CD14-positive monocyte (primary cell): ENCODE measurements around the gene IL10RB. TPM values are rescaled to one million over a fixed set of nuclear protein-coding genes. Genes with fewer than 3 reads are reported as not detected.
A peak's percentile ranks its signal among the peaks of the same experiment; 100 is the strongest.
"Not testable (repeated sequence)": the region's sequence is repeated elsewhere in the genome, so short reads cannot be mapped to it uniquely, and the experiment has no call there.

Experiments
- DNase-seq, 3 donors: peaks; one replicate each; pipeline ENCODE4 v3.0.0-alpha.2; 2011 to 2022
- H2AFZ ChIP-seq: 2 replicates; pipeline ENCODE4 v1.6.0; 2012; ENCODE audit warnings: mild to moderate bottlenecking, low read depth, low read length, inconsistent platforms; ENCODE audit not compliant: insufficient read depth, poor library complexity, severe bottlenecking
- H3K27ac ChIP-seq, 2 donors: 1 replicate in 1 of 2; 2 replicates in 1 of 2; pipeline ENCODE4 v1.5.1; 2012 to 2013; ENCODE audit warnings: low read length in 2 of 2, control low read depth in 1 of 2, inconsistent platforms in 1 of 2, low read depth in 1 of 2, mild to moderate bottlenecking in 1 of 2
- H3K27me3 ChIP-seq, 2 donors: one replicate each; pipeline versions ENCODE4 v1.6.0 to v1.6.1; 2011 to 2013; ENCODE audit warnings: low read length in 2 of 2; ENCODE audit not compliant: control insufficient read depth in 2 of 2, insufficient read depth in 2 of 2
- H3K36me3 ChIP-seq, 2 donors: replicated peaks in 1 of 2; 1 replicate in 1 of 2; 2 replicates in 1 of 2; pipeline versions ENCODE4 v1.5.1 to v1.6.1; 2012 to 2013; ENCODE audit warnings: low read length in 2 of 2, control low read depth in 1 of 2, inconsistent platforms in 1 of 2, mild to moderate bottlenecking in 1 of 2; ENCODE audit not compliant: insufficient read depth in 2 of 2, control insufficient read depth in 1 of 2
- H3K4me1 ChIP-seq, 2 donors: 1 replicate in 1 of 2; 2 replicates in 1 of 2; pipeline versions ENCODE4 v1.5.1 to v1.6.1; 2012 to 2013; ENCODE audit warnings: low read length in 2 of 2, control low read depth in 1 of 2, inconsistent platforms in 1 of 2, mild to moderate bottlenecking in 1 of 2, moderate library complexity in 1 of 2; ENCODE audit not compliant: insufficient read depth in 2 of 2, control insufficient read depth in 1 of 2
- H3K4me2 ChIP-seq: replicated peaks from 2 replicates; pipeline ENCODE3; 2012; ENCODE audit warnings: low read length, moderate library complexity, mild to moderate bottlenecking; ENCODE audit not compliant: poor library complexity, severe bottlenecking; ENCODE audit errors: extremely low read depth
- H3K4me3 ChIP-seq, 3 experiments: fragments of 200-600 bp in 1 of 3; sonication (generic) in 1 of 3; replicated peaks in 1 of 3; 1 replicate in 2 of 3; 2 replicates in 1 of 3; pipeline ENCODE4 v1.5.1; 2011 to 2013; ENCODE audit warnings: low read length in 3 of 3, mild to moderate bottlenecking in 3 of 3, control low read depth in 2 of 3, low read depth in 2 of 3, inconsistent platforms in 1 of 3, moderate library complexity in 1 of 3
- H3K79me2 ChIP-seq: 2 replicates; pipeline ENCODE4 v1.6.0; 2012; ENCODE audit warnings: mild to moderate bottlenecking, control low read depth, inconsistent platforms, low read length, moderate library complexity; ENCODE audit not compliant: insufficient read depth
- H3K9ac ChIP-seq: 2 replicates; pipeline ENCODE4 v1.6.0; 2017; ENCODE audit warnings: low read length, mild to moderate bottlenecking; ENCODE audit not compliant: insufficient read depth, poor library complexity, severe bottlenecking
- H3K9me3 ChIP-seq, 2 donors: replicated peaks in 1 of 2; 1 replicate in 1 of 2; 2 replicates in 1 of 2; pipeline versions ENCODE4 v1.5.1 to v1.6.1; 2012 to 2013; ENCODE audit warnings: low read length in 2 of 2, control low read depth in 1 of 2; ENCODE audit not compliant: control insufficient read depth in 1 of 2, insufficient read depth in 1 of 2
- H4K20me1 ChIP-seq: 2 replicates; pipeline ENCODE4 v1.6.0; 2012; ENCODE audit warnings: mild to moderate bottlenecking, low read length, control low read depth, moderate library complexity; ENCODE audit not compliant: insufficient read depth
- H3K27ac Mint-ChIP-seq, 7 donors: one replicate each; pipeline ENCODE4 v1.8.0; 2020; ENCODE audit warnings: mild to moderate bottlenecking in 7 of 7, mixed read lengths in 7 of 7, moderate library complexity in 6 of 7, inconsistent platforms in 2 of 7
- H3K27me3 Mint-ChIP-seq, 3 donors: one replicate each; pipeline ENCODE4 v1.8.0; 2021 to 2022; ENCODE audit warnings: low read depth in 3 of 3, mild to moderate bottlenecking in 3 of 3, mixed read lengths in 3 of 3, moderate library complexity in 3 of 3, inconsistent platforms in 1 of 3
- H3K36me3 Mint-ChIP-seq, 2 donors: one replicate each; pipeline ENCODE4 v1.8.0; 2020; ENCODE audit warnings: mixed read lengths in 2 of 2, inconsistent platforms in 1 of 2, mild to moderate bottlenecking in 1 of 2
- H3K4me1 Mint-ChIP-seq: one replicate; pipeline ENCODE4 v1.8.0; 2020; ENCODE audit warnings: mild to moderate bottlenecking, mixed read lengths
- H3K4me3 Mint-ChIP-seq, 2 donors: one replicate each; pipeline ENCODE4 v1.8.0; 2020; ENCODE audit warnings: mild to moderate bottlenecking in 2 of 2, mixed read lengths in 2 of 2, moderate library complexity in 1 of 2
- H3K9me3 Mint-ChIP-seq, 7 donors: one replicate each; pipeline ENCODE4 v1.8.0; 2020 to 2022; ENCODE audit warnings: mixed read lengths in 7 of 7, mild to moderate bottlenecking in 6 of 7, moderate library complexity in 6 of 7, inconsistent platforms in 2 of 7
- WGBS: methylation state at CpG from one replicate; pipeline ENCODE4 v1.1.5; 2013; ENCODE audit warnings: missing lambda C conversion rate; ENCODE audit not compliant: insufficient coverage; 5-methylcytosine and 5-hydroxymethylcytosine counted together
- intact Hi-C, 2 donors: fragments of 100-400 bp; cut with micrococcal nuclease; formaldehyde crosslinking; loops; one replicate each; pipeline versions ENCODE4 v1.15.0 to v1.15.1; 2023
- polyA plus RNA-seq, 3 donors: library from polyadenylated mRNA; depleted of rRNA in 1 of 3; unstranded in 2 of 3; stranded (reverse) in 1 of 3; fragments of 300-500 nt in 2 of 3; fragments of >200 nt in 1 of 3; fragmentation: Illumina TruSeq in 2 of 3; gene quantifications; 1 replicate in 2 of 3; 2 replicates in 1 of 3; pipeline ENCODE4 v1.2.3, GENCODE V29; 2012 to 2021
- TF ChIP-seq, protein P1 (sequence below): fragments of 200-600 bp; IDR thresholded peaks from one replicate; pipeline ENCODE4 v1.8.0; 2022; ENCODE audit warnings: antibody characterized with exemption, mild to moderate bottlenecking

The IL10RB gene
- polyA plus RNA-seq, 3 donors = 79.0 to 225 (median 212) TPM

DNA sequence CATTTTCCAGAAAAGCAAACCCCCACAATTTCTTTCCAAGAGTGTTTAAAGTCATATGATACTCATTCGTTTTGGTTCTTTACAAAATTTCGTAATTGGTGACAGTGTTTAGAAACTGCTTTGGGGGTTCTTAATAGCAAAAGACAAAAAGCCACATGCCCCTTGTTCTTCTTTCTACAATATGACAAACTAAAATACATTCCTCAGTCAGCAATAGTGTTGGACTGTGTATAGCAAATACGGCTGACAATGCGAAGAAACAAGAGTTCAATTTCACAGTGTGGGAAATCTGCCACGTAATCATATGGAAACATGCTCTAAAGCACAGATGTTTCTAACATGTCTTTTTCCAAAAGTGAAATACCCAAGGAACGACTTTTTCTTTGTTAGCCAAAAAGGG lies 51.0 kb downstream of the IL10RB start:
- peak overlapping the region in 1 of 3 experiments; percentile 13 for H3K4me3 ChIP-seq

DNA sequence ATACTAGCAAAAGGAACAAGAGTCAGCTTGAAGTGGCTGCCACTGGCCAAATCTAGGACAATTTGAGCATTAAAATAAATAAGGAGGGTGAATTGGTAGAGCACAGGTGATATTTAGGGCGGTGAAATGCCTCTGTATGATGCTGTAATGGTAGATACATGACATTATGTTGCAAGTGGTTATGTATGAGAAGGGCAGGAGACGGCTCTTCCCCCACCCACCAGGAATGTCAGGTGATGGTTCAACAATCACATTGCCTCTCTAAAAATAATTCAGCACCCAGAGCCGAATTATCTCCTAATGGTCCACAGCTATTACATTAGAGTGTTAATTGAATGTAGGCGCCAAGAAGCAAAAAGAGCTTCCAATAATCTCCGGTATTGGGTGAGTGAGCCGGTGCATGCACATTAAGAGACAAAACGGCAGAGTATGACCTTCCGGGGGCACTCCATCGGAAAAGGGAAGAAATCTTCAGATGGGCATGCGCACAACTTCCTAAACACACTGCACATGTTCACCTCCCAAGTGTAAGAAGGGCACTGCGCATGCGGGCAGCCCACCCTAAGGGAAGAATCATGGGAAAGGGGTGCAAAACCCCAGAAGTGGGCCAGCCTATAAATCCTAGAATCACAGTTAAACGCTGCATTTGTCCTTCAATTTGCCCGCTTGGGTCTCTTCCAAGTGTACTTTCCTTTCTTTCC lies 51.8 kb downstream of the IL10RB start:
- Histone ChIP-seq H3K4me3 (no peak overlapping the region), H3K4me2 (no peak overlapping the region), H3K9ac (no peak overlapping the region), H3K79me2 (no peaks in the 10 kb centered on the region), H4K20me1 (no peaks in the 10 kb centered on the region), H3K36me3 (no peaks in the 10 kb centered on the region), H2AFZ (no peak overlapping the region), H3K27ac (no peak overlapping the region), H3K27me3 (no peaks in the 10 kb centered on the region), H3K4me1 (peaks cover 18 to 22% of the 10 kb centered on the region in 2 donors), H3K9me3 (no peaks in the 10 kb centered on the region)
- Mint-ChIP-seq H3K9me3 (no peaks in the 10 kb centered on the region), H3K4me1 (peaks cover 21% of the 10 kb centered on the region), H3K36me3 (no peaks in the 10 kb centered on the region), H3K27me3 (no peaks in the 10 kb centered on the region), H3K27ac (peak overlapping the region in 5 of 7 donors; percentile 5 to 82 (median 53)), H3K4me3 (no peak overlapping the region)
- intact Hi-C loops = no loop called here
- TF ChIP-seq, protein P1, sequence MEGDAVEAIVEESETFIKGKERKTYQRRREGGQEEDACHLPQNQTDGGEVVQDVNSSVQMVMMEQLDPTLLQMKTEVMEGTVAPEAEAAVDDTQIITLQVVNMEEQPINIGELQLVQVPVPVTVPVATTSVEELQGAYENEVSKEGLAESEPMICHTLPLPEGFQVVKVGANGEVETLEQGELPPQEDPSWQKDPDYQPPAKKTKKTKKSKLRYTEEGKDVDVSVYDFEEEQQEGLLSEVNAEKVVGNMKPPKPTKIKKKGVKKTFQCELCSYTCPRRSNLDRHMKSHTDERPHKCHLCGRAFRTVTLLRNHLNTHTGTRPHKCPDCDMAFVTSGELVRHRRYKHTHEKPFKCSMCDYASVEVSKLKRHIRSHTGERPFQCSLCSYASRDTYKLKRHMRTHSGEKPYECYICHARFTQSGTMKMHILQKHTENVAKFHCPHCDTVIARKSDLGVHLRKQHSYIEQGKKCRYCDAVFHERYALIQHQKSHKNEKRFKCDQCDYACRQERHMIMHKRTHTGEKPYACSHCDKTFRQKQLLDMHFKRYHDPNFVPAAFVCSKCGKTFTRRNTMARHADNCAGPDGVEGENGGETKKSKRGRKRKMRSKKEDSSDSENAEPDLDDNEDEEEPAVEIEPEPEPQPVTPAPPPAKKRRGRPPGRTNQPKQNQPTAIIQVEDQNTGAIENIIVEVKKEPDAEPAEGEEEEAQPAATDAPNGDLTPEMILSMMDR = no peak
- no peak for DNase-seq
- 86% methylated on average over 7 of the region's 14 CpGs for WGBS

More for the DNA sequence above, 51.0 kb downstream of the IL10RB start:
- peak; percentile 40 to 78 (median 46) for DNase-seq
- Mint-ChIP-seq H3K27ac (peak overlapping the region in 5 of 7 donors; percentile 5 to 82 (median 52)), H3K9me3 (no peaks in the 10 kb centered on the region), H3K4me3 (no peak overlapping the region), H3K27me3 (no peaks in the 10 kb centered on the region), H3K36me3 (no peaks in the 10 kb centered on the region), H3K4me1 (peaks cover 27% of the 10 kb centered on the region)
- Histone ChIP-seq H3K9ac (no peak overlapping the region), H3K27me3 (no peaks in the 10 kb centered on the region), H3K36me3 (no peaks in the 10 kb centered on the region), H3K4me1 (peaks cover 25 to 30% of the 10 kb centered on the region in 2 donors), H4K20me1 (no peaks in the 10 kb centered on the region), H3K79me2 (no peaks in the 10 kb centered on the region), H3K27ac (peak overlapping the region in 1 of 2 donors; percentile 63), H3K4me2 (peak overlapping the region; percentile 24), H3K9me3 (no peaks in the 10 kb centered on the region), H2AFZ (peak overlapping the region; percentile 32)
- TF ChIP-seq, protein P1 = no peak
- intact Hi-C loops = no loop called here
- no CpG with 5 or more reads among the region's 6 CpGs for WGBS

DNA sequence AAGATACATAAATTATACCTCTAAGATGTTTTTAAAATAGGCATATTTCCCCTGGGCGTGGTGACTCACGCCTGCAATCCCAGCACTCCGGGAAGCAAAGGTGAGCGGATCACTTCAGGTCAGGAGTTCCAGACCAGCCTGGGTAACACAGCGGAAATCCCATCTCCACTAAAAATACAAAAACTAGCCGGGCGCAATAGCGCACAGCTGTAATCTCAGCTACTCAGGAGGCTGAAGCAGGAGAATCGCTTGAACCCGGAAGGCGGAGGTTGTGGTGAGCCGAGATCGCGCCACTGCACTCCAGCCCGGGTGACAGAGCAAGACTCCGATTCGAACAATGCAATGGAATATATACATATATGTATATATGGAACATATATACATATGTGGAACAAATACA lies 54.8 kb downstream of the IL10RB start:
- not testable (repeated sequence) for H3K4me3 ChIP-seq, H3K9me3 ChIP-seq, DNase-seq, H3K4me2 ChIP-seq, H3K27me3 Mint-ChIP-seq, H3K4me3 Mint-ChIP-seq, H3K9me3 Mint-ChIP-seq, H3K27ac ChIP-seq, H3K36me3 ChIP-seq, H2AFZ ChIP-seq, H4K20me1 ChIP-seq, H3K36me3 Mint-ChIP-seq, H3K9ac ChIP-seq, H3K27me3 ChIP-seq
- peaks cover 30 to 36% of the 10 kb centered on the region in 2 donors for H3K4me1 ChIP-seq
- intact Hi-C loops = loop anchor here in 1 of 2 donors (5.0 kb wide), 1 partner anchor 54 kb away; the partner anchor contains the start of gene IL10RB
- H3K4me1 Mint-ChIP-seq = peaks cover 18% of the 10 kb centered on the region
- H3K79me2 ChIP-seq = peaks cover 22% of the 10 kb centered on the region
- WGBS = 89% methylated on average over 8 of the region's 17 CpGs
- H3K27ac Mint-ChIP-seq = peak overlapping the region in 1 of 7 donors; percentile 66
